Trophoblast cell (in vitro differentiated cells and primary cell): Measurements from ENCODE around the gene CDK6.

ENCODE experiments used
- DNase-seq, 2 donors: peaks; one replicate each; pipeline ENCODE4 v3.0.0-alpha.2; 2016
- H2AFZ ChIP-seq: 2 replicates; pipeline ENCODE4 v1.6.1; 2013; ENCODE audit warnings: low read length, moderate library complexity, mild to moderate bottlenecking; ENCODE audit not compliant: insufficient read depth, poor library complexity
- H2AK5ac ChIP-seq: 2 replicates; pipeline ENCODE4 v1.6.1; 2013; ENCODE audit warnings: mild to moderate bottlenecking, low read length
- H2BK120ac ChIP-seq: 2 replicates; pipeline ENCODE4 v1.6.1; 2013; ENCODE audit warnings: low read length, mild to moderate bottlenecking, moderate library complexity; ENCODE audit not compliant: insufficient read depth, poor library complexity
- H2BK12ac ChIP-seq: 2 replicates; pipeline ENCODE4 v1.6.1; 2013; ENCODE audit warnings: mild to moderate bottlenecking, low read length, moderate library complexity
- H2BK5ac ChIP-seq: 2 replicates; pipeline ENCODE4 v1.6.1; 2013; ENCODE audit warnings: low read length, low read depth, moderate library complexity, mild to moderate bottlenecking; ENCODE audit not compliant: poor library complexity
- H3K14ac ChIP-seq: 2 replicates; pipeline ENCODE4 v1.6.1; 2013; ENCODE audit warnings: mild to moderate bottlenecking, low read length
- H3K18ac ChIP-seq: 2 replicates; pipeline ENCODE4 v1.6.1; 2013; ENCODE audit warnings: mild to moderate bottlenecking, low read length
- H3K23ac ChIP-seq: 2 replicates; pipeline ENCODE4 v1.6.1; 2013; ENCODE audit warnings: low read length
- H3K27ac ChIP-seq: 2 replicates; pipeline ENCODE4 v1.5.1; 2013; ENCODE audit warnings: low read depth, mild to moderate bottlenecking, inconsistent platforms, low read length, moderate library complexity
- H3K27me3 ChIP-seq: 2 replicates; pipeline ENCODE4 v1.6.1; 2013; ENCODE audit warnings: inconsistent platforms, mild to moderate bottlenecking, low read length, moderate library complexity; ENCODE audit not compliant: insufficient read depth
- H3K36me3 ChIP-seq, 2 experiments: 1 replicate in 1 of 2; 2 replicates in 1 of 2; pipeline ENCODE4 v1.6.1; 2013; ENCODE audit warnings: low read length in 2 of 2, mild to moderate bottlenecking in 2 of 2, moderate library complexity in 1 of 2; ENCODE audit not compliant: insufficient read depth in 2 of 2, control insufficient read depth in 1 of 2
- H3K4ac ChIP-seq: 2 replicates; pipeline ENCODE4 v1.6.1; 2013; ENCODE audit warnings: low read depth, mild to moderate bottlenecking, low read length, moderate library complexity
- H3K4me1 ChIP-seq, 2 experiments: 1 replicate in 1 of 2; 2 replicates in 1 of 2; pipeline ENCODE4 v1.6.1; 2013; ENCODE audit warnings: low read length in 2 of 2, mild to moderate bottlenecking in 2 of 2, moderate library complexity in 1 of 2; ENCODE audit not compliant: insufficient read depth in 2 of 2, control insufficient read depth in 1 of 2
- H3K4me2 ChIP-seq: 2 replicates; pipeline ENCODE4 v1.6.1; 2013; ENCODE audit warnings: inconsistent platforms, mild to moderate bottlenecking, low read length, moderate library complexity
- H3K4me3 ChIP-seq: 2 replicates; pipeline ENCODE4 v1.5.1; 2013; ENCODE audit warnings: mild to moderate bottlenecking, low read depth, low read length, inconsistent platforms
- H3K79me1 ChIP-seq: one replicate; pipeline ENCODE4 v1.6.1; 2013; ENCODE audit warnings: low read length
- H3K79me2 ChIP-seq: 2 replicates; pipeline ENCODE4 v1.6.1; 2013; ENCODE audit warnings: low read length, mild to moderate bottlenecking; ENCODE audit not compliant: control insufficient read depth, insufficient read depth, poor library complexity
- H3K9ac ChIP-seq: 2 replicates; pipeline ENCODE4 v1.6.1; 2013; ENCODE audit warnings: mild to moderate bottlenecking, low read length
- H3K9me3 ChIP-seq: 2 replicates; pipeline ENCODE4 v1.6.1; 2013; ENCODE audit warnings: low read depth, mild to moderate bottlenecking, control low read depth, inconsistent platforms, low read length; ENCODE audit not compliant: insufficient read depth
- H4K12ac ChIP-seq: 2 replicates; pipeline ENCODE4 v1.6.1; 2013; ENCODE audit warnings: low read depth, mild to moderate bottlenecking, low read length, moderate library complexity
- H4K8ac ChIP-seq: 2 replicates; pipeline ENCODE4 v1.6.1; 2013; ENCODE audit warnings: low read depth, mild to moderate bottlenecking, low read length, moderate library complexity
- H4K91ac ChIP-seq: one replicate; pipeline ENCODE4 v1.6.1; 2013; ENCODE audit warnings: low read depth, mild to moderate bottlenecking, low read length, moderate library complexity
- WGBS: extraction: QIAGEN DNeasy Blood & Tissue Kit; methylation state at CpG from one replicate; pipeline ENCODE4 v1.1.7; 2013; ENCODE audit warnings: missing lambda C conversion rate; ENCODE audit not compliant: insufficient read length, insufficient coverage; ENCODE audit errors: extremely low coverage; 5-methylcytosine and 5-hydroxymethylcytosine counted together

Gene CDK6

DNA sequence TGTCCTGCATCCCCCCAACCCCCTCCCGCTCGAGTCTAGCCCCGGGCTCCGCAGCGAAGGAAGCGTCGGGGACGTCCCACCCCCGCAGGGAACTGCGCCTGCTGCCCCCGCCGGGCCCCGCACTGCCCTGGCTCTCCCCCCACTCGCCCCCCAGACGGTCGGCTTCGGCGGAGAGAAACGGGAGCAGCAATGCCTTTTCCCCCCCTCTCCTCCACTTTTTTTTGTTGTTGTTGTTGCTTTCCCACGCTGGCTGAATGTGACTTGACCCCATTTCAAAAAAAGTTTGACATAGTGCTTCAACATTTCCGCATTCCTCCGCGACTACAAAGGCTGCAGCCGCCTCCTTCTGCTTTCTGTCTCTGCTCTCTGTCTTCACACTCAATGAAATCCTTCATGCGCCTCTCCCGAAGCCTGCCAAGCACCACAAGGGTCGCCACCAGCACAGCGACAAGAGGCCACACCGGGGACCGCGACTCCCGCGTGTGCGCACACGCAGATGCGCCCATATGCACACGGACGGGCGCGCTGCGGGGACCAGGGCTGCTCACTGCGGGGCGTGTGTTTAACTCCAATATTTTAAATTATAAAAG is 1.0 kb downstream of the CDK6 start:
- Histone ChIP-seq H3K4me1 (peaks cover 0 to 4% of the 10 kb centered on the region in 2 experiments), H3K4ac (peak overlapping the region; percentile 72), H2BK12ac (peak overlapping the region; percentile 16), H4K12ac (no peak overlapping the region), H3K9me3 (no peaks in the 10 kb centered on the region), H3K27me3 (no peaks in the 10 kb centered on the region), H3K18ac (no peak overlapping the region), H3K4me2 (peak overlapping the region; percentile 95), H3K79me2 (peaks cover 26% of the 10 kb centered on the region), H3K14ac (peak overlapping the region; percentile 96), H3K4me3 (peak overlapping the region; percentile 92), H3K23ac (no peak overlapping the region), H2BK120ac (peak overlapping the region; percentile 76), H3K9ac (peak overlapping the region; percentile 54), H2BK5ac (peak overlapping the region; percentile 97), H2AK5ac (no peak overlapping the region), H4K8ac (peak overlapping the region; percentile 88), H3K79me1 (peaks cover 42% of the 10 kb centered on the region), H3K36me3 (peaks cover 0 to 2% of the 10 kb centered on the region in 2 experiments), H4K91ac (peak overlapping the region; percentile 89), H3K27ac (peak overlapping the region; percentile 74), H2AFZ (peak overlapping the region; percentile 59)
- peak; percentile 59 to 76 for DNase-seq
- WGBS: no CpG with 5 or more reads among the region's 43 CpGs

DNA sequence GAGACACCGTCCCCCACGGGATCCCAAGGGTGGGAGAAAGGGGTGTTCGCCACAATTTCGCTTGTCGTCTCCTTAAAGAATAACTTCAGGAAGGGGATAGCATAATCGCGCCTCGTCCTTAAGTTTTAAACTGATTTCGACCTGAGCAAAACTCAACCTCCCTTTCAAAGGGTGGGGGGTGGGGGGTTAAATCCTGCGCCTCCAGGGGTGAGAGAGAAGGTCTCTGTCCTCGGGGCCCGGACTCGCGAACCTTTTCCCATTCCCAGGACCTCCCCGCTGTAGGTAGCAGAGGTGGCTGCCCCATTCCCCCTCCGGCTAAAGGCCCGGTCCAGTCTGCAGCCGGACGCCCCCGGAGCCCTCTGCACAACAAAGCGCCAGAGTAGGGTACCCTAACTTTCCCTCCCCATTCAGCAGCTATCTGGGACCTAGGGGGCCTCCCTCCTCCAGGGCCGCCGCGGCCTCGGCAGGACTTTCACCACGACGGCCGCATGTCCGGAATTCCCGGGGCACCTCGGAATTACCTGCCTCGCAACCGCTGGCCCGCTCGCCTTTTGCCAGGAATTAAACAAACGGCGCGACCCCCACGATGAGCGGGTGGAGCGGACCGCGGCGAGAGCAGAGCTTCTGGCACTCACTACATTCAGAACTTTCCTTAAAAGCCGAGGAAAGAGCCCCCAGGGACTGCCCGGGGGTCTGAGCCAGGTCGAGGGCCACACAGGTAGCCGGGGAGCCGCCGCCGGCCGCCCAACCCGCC is 1.7 kb downstream of the CDK6 start:
- peak overlapping the region; percentile 87 for H2BK5ac ChIP-seq
- peak overlapping the region; percentile 84 for H3K14ac ChIP-seq
- peak overlapping the region; percentile 60 for H2AK5ac ChIP-seq
- peak; percentile 54 to 56 for DNase-seq
- peak overlapping the region; percentile 85 for H2BK120ac ChIP-seq
- peaks cover 42% of the 10 kb centered on the region for H3K79me1 ChIP-seq
- peak overlapping the region; percentile 17 for H4K12ac ChIP-seq
- H2AFZ ChIP-seq: no peak overlapping the region
- peaks cover 0 to 2% of the 10 kb centered on the region in 2 experiments for H3K36me3 ChIP-seq
- H3K9me3 ChIP-seq: no peaks in the 10 kb centered on the region
- H3K4me2 ChIP-seq: peak overlapping the region; percentile 95
- peak overlapping the region; percentile 89 for H4K91ac ChIP-seq
- H3K79me2 ChIP-seq: peaks cover 26% of the 10 kb centered on the region
- peaks cover 0 to 4% of the 10 kb centered on the region in 2 experiments for H3K4me1 ChIP-seq
- H3K4me3 ChIP-seq: peak overlapping the region; percentile 92
- peak overlapping the region; percentile 56 for H4K8ac ChIP-seq
- H2BK12ac ChIP-seq: peak overlapping the region; percentile 16
- no peaks in the 10 kb centered on the region for H3K27me3 ChIP-seq
- H3K27ac ChIP-seq: peak overlapping the region; percentile 74
- peak overlapping the region; percentile 87 for H3K18ac ChIP-seq
- H3K4ac ChIP-seq: peak overlapping the region; percentile 30
- no CpG with 5 or more reads among the region's 53 CpGs for WGBS
- H3K9ac ChIP-seq: peak overlapping the region; percentile 81
- no peak overlapping the region for H3K23ac ChIP-seq

DNA sequence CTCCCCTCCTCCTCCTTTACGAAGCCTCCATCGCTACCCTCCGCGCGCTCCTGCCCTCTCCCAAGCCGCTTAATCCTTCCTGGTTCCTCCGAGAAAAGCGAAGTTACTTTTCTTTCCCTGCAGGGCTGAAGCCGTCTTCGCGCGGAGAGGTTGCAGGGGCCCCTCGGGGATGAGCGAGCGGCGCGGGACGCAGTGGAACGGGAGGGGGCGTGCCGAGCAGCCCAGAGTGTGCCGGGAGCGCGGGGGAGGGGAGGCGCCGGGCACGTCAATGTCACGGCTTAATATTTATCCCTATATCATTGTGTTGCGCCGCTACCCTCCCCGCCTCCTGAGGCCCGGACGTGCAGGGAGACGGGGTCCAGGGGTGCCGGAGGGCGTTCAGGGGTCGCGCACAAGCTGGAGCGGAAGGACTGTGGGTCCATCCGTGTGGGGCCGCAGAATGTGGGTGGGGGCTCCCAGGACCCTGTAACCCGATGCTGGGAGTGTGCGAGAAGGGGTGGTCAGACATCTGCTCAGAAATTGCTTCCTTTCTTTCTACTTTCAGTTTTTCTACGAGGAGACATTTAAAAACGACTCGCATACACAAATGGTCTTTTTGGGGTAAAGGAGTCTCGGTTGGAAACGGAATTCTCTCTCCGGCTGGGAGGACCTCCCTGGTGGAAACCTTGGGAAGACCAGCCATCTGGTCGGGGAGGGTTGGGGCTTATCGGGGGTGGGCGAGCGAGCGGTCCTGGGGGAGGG is 2.4 kb downstream of the CDK6 start:
- H3K4me1 ChIP-seq: peaks cover 0 to 4% of the 10 kb centered on the region in 2 experiments
- WGBS: no CpG with 5 or more reads among the region's 54 CpGs
- H3K4me3 ChIP-seq: peak overlapping the region; percentile 92
- H3K27me3 ChIP-seq: no peaks in the 10 kb centered on the region
- H2BK5ac ChIP-seq: peak overlapping the region; percentile 87
- H2AFZ ChIP-seq: peak overlapping the region; percentile 33
- peak overlapping the region; percentile 95 for H3K4me2 ChIP-seq
- peak overlapping the region; percentile 30 for H3K4ac ChIP-seq
- peak overlapping the region; percentile 56 for H4K8ac ChIP-seq
- peak overlapping the region; percentile 62 for H2BK120ac ChIP-seq
- H2BK12ac ChIP-seq: peak overlapping the region; percentile 23
- peak overlapping the region; percentile 81 for H3K9ac ChIP-seq
- H3K36me3 ChIP-seq: peaks cover 0 to 2% of the 10 kb centered on the region in 2 experiments
- H3K27ac ChIP-seq: peak overlapping the region; percentile 74
- H2AK5ac ChIP-seq: no peak overlapping the region
- no peak overlapping the region for H4K12ac ChIP-seq
- no peaks in the 10 kb centered on the region for H3K9me3 ChIP-seq
- peak overlapping the region; percentile 64 for H3K18ac ChIP-seq
- H3K79me2 ChIP-seq: peaks cover 26% of the 10 kb centered on the region
- DNase-seq: peak; percentile 59 to 67
- H3K14ac ChIP-seq: peak overlapping the region; percentile 65
- peak overlapping the region; percentile 89 for H4K91ac ChIP-seq
- H3K79me1 ChIP-seq: peaks cover 42% of the 10 kb centered on the region
- H3K23ac ChIP-seq: no peak overlapping the region

DNA sequence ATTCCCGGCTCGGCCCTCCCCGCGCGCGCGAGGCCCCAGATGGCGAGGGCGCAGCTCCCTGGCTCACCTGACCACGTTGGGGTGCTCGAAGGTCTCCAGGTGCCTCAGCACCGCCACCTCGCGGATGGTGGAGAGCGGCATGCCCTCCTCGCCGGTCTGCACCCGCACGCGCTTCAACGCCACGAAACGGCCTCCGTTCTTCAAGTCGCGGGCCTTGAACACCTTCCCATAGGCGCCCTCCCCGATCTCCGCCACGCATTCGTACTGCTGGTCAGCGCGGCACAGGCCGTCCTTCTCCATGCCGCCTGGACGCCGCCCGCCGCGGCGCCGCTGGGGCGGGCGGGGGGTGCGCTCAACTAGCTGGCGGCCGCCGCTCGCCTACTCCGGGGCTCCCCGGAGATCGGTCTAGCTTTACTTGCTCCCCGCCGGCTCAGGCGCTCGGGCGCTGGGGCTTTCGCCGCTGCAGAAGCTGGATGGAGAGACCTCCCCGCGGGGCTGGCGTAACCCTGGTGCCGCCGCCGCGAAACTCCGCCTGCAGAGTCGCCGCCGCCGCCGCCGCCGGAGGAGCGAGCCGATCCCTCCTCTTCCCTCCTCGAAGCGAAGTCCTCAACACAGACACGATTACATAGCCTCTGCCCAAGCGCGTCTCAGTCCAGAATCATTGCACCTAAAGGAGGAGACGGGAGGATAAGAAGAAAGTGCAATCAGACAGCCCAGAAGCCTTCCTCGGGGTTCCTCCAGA is 3.2 kb downstream of the CDK6 start:
- Histone ChIP-seq H2BK120ac (peak overlapping the region; percentile 62), H3K79me2 (peaks cover 26% of the 10 kb centered on the region), H2AK5ac (no peak overlapping the region), H3K27ac (peak overlapping the region; percentile 74), H3K23ac (no peak overlapping the region), H3K9me3 (no peaks in the 10 kb centered on the region), H4K8ac (peak overlapping the region; percentile 24), H2AFZ (peak overlapping the region; percentile 33), H2BK5ac (peak overlapping the region; percentile 66), H3K79me1 (peaks cover 42% of the 10 kb centered on the region), H3K27me3 (no peaks in the 10 kb centered on the region), H3K9ac (peak overlapping the region; percentile 80), H4K91ac (peak overlapping the region; percentile 68), H3K4me3 (peak overlapping the region; percentile 92), H3K4me2 (peak overlapping the region; percentile 95), H3K18ac (peak overlapping the region; percentile 64), H3K4me1 (peaks cover 0 to 4% of the 10 kb centered on the region in 2 experiments), H3K4ac (peak overlapping the region; percentile 31), H3K14ac (peak overlapping the region; percentile 65), H2BK12ac (peak overlapping the region; percentile 34), H3K36me3 (peaks cover 0 to 2% of the 10 kb centered on the region in 2 experiments), H4K12ac (peak overlapping the region; percentile 0)
- no CpG with 5 or more reads among the region's 83 CpGs for WGBS
- DNase-seq: peak; percentile 65 to 85
